SK-N-SH treated with all-trans-retinoic acid at 6 μM for 48 hours (cell line): Measurements from ENCODE around the gene SLC13A4.
"Not testable (repeated sequence)": the region's sequence is repeated elsewhere in the genome, so short reads cannot be mapped to it uniquely, and the experiment has no call there.

Experiments used
- GLIS3 ChIP-seq: fragments of 250-450 bp; sonication (Bioruptor Pico); IDR thresholded peaks from 2 replicates; pipeline ENCODE4 v1.5.0; 2020; ENCODE audit warnings: mild to moderate bottlenecking, moderate library complexity
- ISL1 ChIP-seq: fragments of 250-450 bp; sonication (Bioruptor Pico); IDR thresholded peaks from 2 replicates; pipeline ENCODE4 v2.1.2; 2022; ENCODE audit warnings: mild to moderate bottlenecking, moderate library complexity
- OSR1 ChIP-seq: fragments of 250-450 bp; sonication (Bioruptor Pico); IDR thresholded peaks from 2 replicates; pipeline ENCODE4 v1.8.0; 2022; ENCODE audit warnings: moderate library complexity, mild to moderate bottlenecking, inconsistent platforms
- SNAI2 ChIP-seq: fragments of 250-450 bp; sonication (Bioruptor Pico); IDR thresholded peaks from 2 replicates; pipeline ENCODE4 v1.5.0; 2020; ENCODE audit warnings: mild to moderate bottlenecking, moderate library complexity
- TOX ChIP-seq: fragments of 250-450 bp; sonication (Bioruptor Pico); IDR thresholded peaks from 2 replicates; pipeline ENCODE4 v1.8.0; 2021; ENCODE audit warnings: mild to moderate bottlenecking, moderate library complexity, borderline replicate concordance
- ZC3H10 ChIP-seq: fragments of 250-450 bp; sonication (Bioruptor Pico); IDR thresholded peaks from 2 replicates; pipeline ENCODE4 v1.5.1; 2021; ENCODE audit warnings: mild to moderate bottlenecking, moderate library complexity
- ZFP3 ChIP-seq: fragments of 250-450 bp; sonication (Bioruptor Pico); IDR thresholded peaks from 2 replicates; pipeline ENCODE4 v1.5.0; 2020; ENCODE audit warnings: mild to moderate bottlenecking, moderate library complexity
- ZFP30 ChIP-seq: fragments of 450-650 bp; formaldehyde crosslinking; IDR thresholded peaks from 2 replicates; pipeline ENCODE4 v1.5.0; 2022; ENCODE audit warnings: mild to moderate bottlenecking, moderate library complexity
- ZNF565 ChIP-seq: fragments of 450-650 bp; formaldehyde crosslinking; conservative IDR thresholded peaks from 2 replicates; pipeline ENCODE4 v1.5.0; 2020; ENCODE audit warnings: low read depth, mild to moderate bottlenecking, moderate library complexity
- TF ChIP-seq, protein P1 (sequence below): fragments of 250-450 bp; sonication (Bioruptor Pico); IDR thresholded peaks from 2 replicates; pipeline ENCODE4 v1.5.1; 2021; ENCODE audit warnings: mild to moderate bottlenecking, moderate library complexity
- TF ChIP-seq, protein P2 (sequence below): fragments of 250-450 bp; sonication (Bioruptor Pico); IDR thresholded peaks from 2 replicates; pipeline ENCODE4 v1.8.0; 2020; ENCODE audit warnings: mild to moderate bottlenecking, moderate library complexity, borderline replicate concordance
- TF ChIP-seq, protein P3 (sequence below): fragments of 250-450 bp; sonication (Bioruptor Pico); IDR thresholded peaks from 2 replicates; pipeline ENCODE4 v1.5.1; 2020; ENCODE audit warnings: low read depth, mild to moderate bottlenecking, moderate library complexity
- TF ChIP-seq, protein P4 (sequence below): fragments of 250-450 bp; sonication (Bioruptor Pico); IDR thresholded peaks from 2 replicates; pipeline ENCODE4 v1.5.0; 2020; ENCODE audit warnings: mild to moderate bottlenecking, moderate library complexity

DNA sequence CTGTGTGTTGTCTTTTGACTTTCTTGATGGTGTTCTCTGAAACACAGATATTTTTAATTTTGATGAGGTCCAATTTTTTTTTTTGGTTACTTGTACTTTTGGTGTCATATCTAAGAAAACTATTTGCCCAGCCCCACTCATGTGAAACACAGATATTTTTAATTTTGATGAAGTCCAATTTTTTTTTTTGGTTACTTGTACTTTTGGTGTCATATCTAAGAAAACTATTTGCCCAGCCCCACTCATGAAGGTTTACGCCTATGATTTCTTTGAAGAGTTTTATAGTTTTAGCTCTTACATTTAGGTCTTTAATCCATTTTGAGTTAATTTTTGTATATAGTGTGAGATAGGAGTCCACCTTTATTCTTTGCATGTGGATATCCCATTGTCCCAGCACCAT lies 60.4 kb downstream of the SLC13A4 start:
- not testable (repeated sequence) for TF ChIP-seq TOX (CRISPR knock-in tag); ZC3H10 (CRISPR knock-in tag); ZFP30 (CRISPR knock-in tag); ZFP3 (CRISPR knock-in tag); GLIS3 (CRISPR knock-in tag); SNAI2 (CRISPR knock-in tag); ISL1 (CRISPR knock-in tag); OSR1 (CRISPR knock-in tag); ZNF565
- TF ChIP-seq, protein P1, sequence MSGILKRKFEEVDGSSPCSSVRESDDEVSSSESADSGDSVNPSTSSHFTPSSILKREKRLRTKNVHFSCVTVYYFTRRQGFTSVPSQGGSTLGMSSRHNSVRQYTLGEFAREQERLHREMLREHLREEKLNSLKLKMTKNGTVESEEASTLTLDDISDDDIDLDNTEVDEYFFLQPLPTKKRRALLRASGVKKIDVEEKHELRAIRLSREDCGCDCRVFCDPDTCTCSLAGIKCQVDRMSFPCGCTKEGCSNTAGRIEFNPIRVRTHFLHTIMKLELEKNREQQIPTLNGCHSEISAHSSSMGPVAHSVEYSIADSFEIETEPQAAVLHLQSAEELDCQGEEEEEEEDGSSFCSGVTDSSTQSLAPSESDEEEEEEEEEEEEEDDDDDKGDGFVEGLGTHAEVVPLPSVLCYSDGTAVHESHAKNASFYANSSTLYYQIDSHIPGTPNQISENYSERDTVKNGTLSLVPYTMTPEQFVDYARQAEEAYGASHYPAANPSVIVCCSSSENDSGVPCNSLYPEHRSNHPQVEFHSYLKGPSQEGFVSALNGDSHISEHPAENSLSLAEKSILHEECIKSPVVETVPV (CRISPR knock-in tag) = not testable (repeated sequence)
- TF ChIP-seq, protein P2, sequence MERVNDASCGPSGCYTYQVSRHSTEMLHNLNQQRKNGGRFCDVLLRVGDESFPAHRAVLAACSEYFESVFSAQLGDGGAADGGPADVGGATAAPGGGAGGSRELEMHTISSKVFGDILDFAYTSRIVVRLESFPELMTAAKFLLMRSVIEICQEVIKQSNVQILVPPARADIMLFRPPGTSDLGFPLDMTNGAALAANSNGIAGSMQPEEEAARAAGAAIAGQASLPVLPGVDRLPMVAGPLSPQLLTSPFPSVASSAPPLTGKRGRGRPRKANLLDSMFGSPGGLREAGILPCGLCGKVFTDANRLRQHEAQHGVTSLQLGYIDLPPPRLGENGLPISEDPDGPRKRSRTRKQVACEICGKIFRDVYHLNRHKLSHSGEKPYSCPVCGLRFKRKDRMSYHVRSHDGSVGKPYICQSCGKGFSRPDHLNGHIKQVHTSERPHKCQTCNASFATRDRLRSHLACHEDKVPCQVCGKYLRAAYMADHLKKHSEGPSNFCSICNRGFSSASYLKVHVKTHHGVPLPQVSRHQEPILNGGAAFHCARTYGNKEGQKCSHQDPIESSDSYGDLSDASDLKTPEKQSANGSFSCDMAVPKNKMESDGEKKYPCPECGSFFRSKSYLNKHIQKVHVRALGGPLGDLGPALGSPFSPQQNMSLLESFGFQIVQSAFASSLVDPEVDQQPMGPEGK = not testable (repeated sequence)
- TF ChIP-seq, protein P3, sequence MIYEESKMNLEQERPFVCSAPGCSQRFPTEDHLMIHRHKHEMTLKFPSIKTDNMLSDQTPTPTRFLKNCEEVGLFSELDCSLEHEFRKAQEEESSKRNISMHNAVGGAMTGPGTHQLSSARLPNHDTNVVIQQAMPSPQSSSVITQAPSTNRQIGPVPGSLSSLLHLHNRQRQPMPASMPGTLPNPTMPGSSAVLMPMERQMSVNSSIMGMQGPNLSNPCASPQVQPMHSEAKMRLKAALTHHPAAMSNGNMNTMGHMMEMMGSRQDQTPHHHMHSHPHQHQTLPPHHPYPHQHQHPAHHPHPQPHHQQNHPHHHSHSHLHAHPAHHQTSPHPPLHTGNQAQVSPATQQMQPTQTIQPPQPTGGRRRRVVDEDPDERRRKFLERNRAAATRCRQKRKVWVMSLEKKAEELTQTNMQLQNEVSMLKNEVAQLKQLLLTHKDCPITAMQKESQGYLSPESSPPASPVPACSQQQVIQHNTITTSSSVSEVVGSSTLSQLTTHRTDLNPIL (CRISPR knock-in tag) = not testable (repeated sequence)
- TF ChIP-seq, protein P4, sequence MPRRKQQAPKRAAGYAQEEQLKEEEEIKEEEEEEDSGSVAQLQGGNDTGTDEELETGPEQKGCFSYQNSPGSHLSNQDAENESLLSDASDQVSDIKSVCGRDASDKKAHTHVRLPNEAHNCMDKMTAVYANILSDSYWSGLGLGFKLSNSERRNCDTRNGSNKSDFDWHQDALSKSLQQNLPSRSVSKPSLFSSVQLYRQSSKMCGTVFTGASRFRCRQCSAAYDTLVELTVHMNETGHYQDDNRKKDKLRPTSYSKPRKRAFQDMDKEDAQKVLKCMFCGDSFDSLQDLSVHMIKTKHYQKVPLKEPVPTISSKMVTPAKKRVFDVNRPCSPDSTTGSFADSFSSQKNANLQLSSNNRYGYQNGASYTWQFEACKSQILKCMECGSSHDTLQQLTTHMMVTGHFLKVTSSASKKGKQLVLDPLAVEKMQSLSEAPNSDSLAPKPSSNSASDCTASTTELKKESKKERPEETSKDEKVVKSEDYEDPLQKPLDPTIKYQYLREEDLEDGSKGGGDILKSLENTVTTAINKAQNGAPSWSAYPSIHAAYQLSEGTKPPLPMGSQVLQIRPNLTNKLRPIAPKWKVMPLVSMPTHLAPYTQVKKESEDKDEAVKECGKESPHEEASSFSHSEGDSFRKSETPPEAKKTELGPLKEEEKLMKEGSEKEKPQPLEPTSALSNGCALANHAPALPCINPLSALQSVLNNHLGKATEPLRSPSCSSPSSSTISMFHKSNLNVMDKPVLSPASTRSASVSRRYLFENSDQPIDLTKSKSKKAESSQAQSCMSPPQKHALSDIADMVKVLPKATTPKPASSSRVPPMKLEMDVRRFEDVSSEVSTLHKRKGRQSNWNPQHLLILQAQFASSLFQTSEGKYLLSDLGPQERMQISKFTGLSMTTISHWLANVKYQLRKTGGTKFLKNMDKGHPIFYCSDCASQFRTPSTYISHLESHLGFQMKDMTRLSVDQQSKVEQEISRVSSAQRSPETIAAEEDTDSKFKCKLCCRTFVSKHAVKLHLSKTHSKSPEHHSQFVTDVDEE = not testable (repeated sequence)
